H9 (cell line): ENCODE results near the gene GAL3ST2. TPM values are rescaled to one million over a fixed set of nuclear protein-coding genes. Genes with fewer than 3 reads are reported as not detected.

ENCODE experiments used
- DNase-seq: peaks from one replicate; pipeline ENCODE4 v3.0.0-alpha.2; 2017
- H2AFZ ChIP-seq: one replicate; pipeline ENCODE4 v1.6.1; 2013; ENCODE audit warnings: mild to moderate bottlenecking, low read length, control low read depth, moderate library complexity
- H2AK5ac ChIP-seq: 2 replicates; pipeline ENCODE4 v1.6.1; 2013; ENCODE audit warnings: low read length, control low read depth, mixed read lengths; ENCODE audit not compliant: insufficient read length
- H2BK120ac ChIP-seq: one replicate; pipeline ENCODE4 v1.6.1; 2013; ENCODE audit warnings: low read depth, mild to moderate bottlenecking, low read length, control low read depth, inconsistent platforms; ENCODE audit not compliant: poor library complexity, severe bottlenecking
- H2BK12ac ChIP-seq: 2 replicates; pipeline ENCODE4 v1.6.1; 2013; ENCODE audit warnings: low read length, control low read depth, mixed read lengths, low read depth; ENCODE audit not compliant: insufficient read length
- H2BK15ac ChIP-seq: 2 replicates; pipeline ENCODE4 v1.6.1; 2013; ENCODE audit warnings: low read depth, low read length, control low read depth
- H2BK20ac ChIP-seq: one replicate; pipeline ENCODE4 v1.6.1; 2013; ENCODE audit warnings: low read depth, mild to moderate bottlenecking, low read length, control low read depth, inconsistent platforms; ENCODE audit not compliant: poor library complexity, severe bottlenecking
- H2BK5ac ChIP-seq: 2 replicates; pipeline ENCODE4 v1.6.1; 2013; ENCODE audit warnings: low read length, control low read depth, mixed read lengths; ENCODE audit not compliant: insufficient read length
- H3K14ac ChIP-seq: 2 replicates; pipeline ENCODE4 v1.6.1; 2013; ENCODE audit warnings: low read length, control low read depth; ENCODE audit not compliant: insufficient read depth
- H3K18ac ChIP-seq: 2 replicates; pipeline ENCODE4 v1.6.1; 2013; ENCODE audit warnings: low read depth, mild to moderate bottlenecking, mixed read lengths, low read length, control low read depth; ENCODE audit not compliant: insufficient read length
- H3K23ac ChIP-seq: 2 replicates; pipeline ENCODE4 v1.6.1; 2013; ENCODE audit warnings: low read length, control low read depth, mixed read lengths, low read depth; ENCODE audit not compliant: insufficient read length
- H3K23me2 ChIP-seq: 2 replicates; pipeline ENCODE4 v1.6.1; 2013; ENCODE audit warnings: low read depth, mild to moderate bottlenecking, mixed read lengths, low read length, control low read depth; ENCODE audit not compliant: insufficient read length, poor library complexity, severe bottlenecking
- H3K27ac ChIP-seq: 2 replicates; pipeline ENCODE4 v1.5.1; 2013; ENCODE audit warnings: low read length, control low read depth, mixed read lengths, low read depth; ENCODE audit not compliant: insufficient read length
- H3K27me3 ChIP-seq: 2 replicates; pipeline ENCODE4 v1.6.1; 2013; ENCODE audit warnings: low read length, control low read depth, inconsistent platforms; ENCODE audit not compliant: insufficient read depth
- H3K4ac ChIP-seq: 2 replicates; pipeline ENCODE4 v1.6.1; 2013; ENCODE audit warnings: low read depth, mild to moderate bottlenecking, control low read depth, inconsistent platforms, low read length, moderate library complexity
- H3K4me1 ChIP-seq: 2 replicates; pipeline ENCODE4 v1.6.1; 2013; ENCODE audit warnings: low read length, control low read depth, inconsistent platforms; ENCODE audit not compliant: insufficient read depth
- H3K4me2 ChIP-seq: 2 replicates; pipeline ENCODE4 v1.6.1; 2013; ENCODE audit warnings: low read length, control low read depth, mixed read lengths; ENCODE audit not compliant: insufficient read length, insufficient read depth
- H3K56ac ChIP-seq: 2 replicates; pipeline ENCODE4 v1.6.1; 2013; ENCODE audit warnings: low read depth, mild to moderate bottlenecking, mixed read lengths, low read length, control low read depth; ENCODE audit not compliant: insufficient read length
- H3K79me1 ChIP-seq: 2 replicates; pipeline ENCODE4 v1.6.1; 2013; ENCODE audit warnings: low read depth, mild to moderate bottlenecking, moderate library complexity, low read length, control low read depth, inconsistent platforms; ENCODE audit not compliant: insufficient read depth, poor library complexity, severe bottlenecking
- H3K79me2 ChIP-seq: 2 replicates; pipeline ENCODE4 v1.6.1; 2013; ENCODE audit warnings: low read length, control low read depth, inconsistent platforms; ENCODE audit not compliant: insufficient read depth
- H3K9ac ChIP-seq: 2 replicates; pipeline ENCODE4 v1.6.1; 2013; ENCODE audit warnings: low read length, control low read depth, mixed read lengths; ENCODE audit not compliant: insufficient read length; ENCODE audit errors: extremely low read depth
- H3K9me3 ChIP-seq: one replicate; pipeline ENCODE4 v1.6.1; 2013; ENCODE audit warnings: low read depth, low read length, inconsistent platforms; ENCODE audit not compliant: control insufficient read depth
- H3T11ph ChIP-seq: one replicate; pipeline ENCODE4 v1.6.1; 2013; ENCODE audit warnings: mild to moderate bottlenecking, low read length, control low read depth, inconsistent platforms
- H4K20me1 ChIP-seq: one replicate; pipeline ENCODE4 v1.6.1; 2013; ENCODE audit not compliant: control insufficient read depth, insufficient read length, insufficient read depth
- H4K5ac ChIP-seq: 2 replicates; pipeline ENCODE4 v1.6.1; 2013; ENCODE audit warnings: low read depth, mild to moderate bottlenecking, mixed read lengths, low read length, control low read depth; ENCODE audit not compliant: insufficient read length
- H4K8ac ChIP-seq: replicated peaks from 2 replicates; pipeline ENCODE4 v1.6.1; 2013; ENCODE audit warnings: low read length, control low read depth, mixed read lengths, low read depth; ENCODE audit not compliant: insufficient read length
- H4K91ac ChIP-seq: 2 replicates; pipeline ENCODE4 v1.6.1; 2013; ENCODE audit warnings: low read depth, mild to moderate bottlenecking, moderate library complexity, mixed read lengths, low read length, control low read depth; ENCODE audit not compliant: insufficient read length
- H3K27ac Mint-ChIP-seq, 3 experiments: 2 replicates in 2 of 3; 3 replicates in 1 of 3; pipeline ENCODE4 v1.8.0; 2020 to 2021; ENCODE audit warnings: mixed read lengths in 3 of 3, mild to moderate bottlenecking in 1 of 3, moderate library complexity in 1 of 3
- H3K27me3 Mint-ChIP-seq: 2 replicates; pipeline ENCODE4 v1.8.0; 2021; ENCODE audit warnings: low read depth, mild to moderate bottlenecking, moderate library complexity, mixed read lengths
- H3K36me3 Mint-ChIP-seq, 3 experiments: 2 replicates in 2 of 3; 3 replicates in 1 of 3; pipeline ENCODE4 v1.8.0; 2020 to 2021; ENCODE audit warnings: low read depth in 3 of 3, mixed read lengths in 3 of 3; ENCODE audit not compliant: insufficient read depth in 1 of 3
- H3K4me1 Mint-ChIP-seq, 2 experiments: 2 replicates each; pipeline ENCODE4 v1.8.0; 2020; ENCODE audit warnings: mixed read lengths in 2 of 2
- H3K4me3 Mint-ChIP-seq, 2 experiments: 2 replicates in 1 of 2; 3 replicates in 1 of 2; pipeline ENCODE4 v1.8.0; 2020 to 2021; ENCODE audit warnings: mild to moderate bottlenecking in 2 of 2, mixed read lengths in 2 of 2, moderate library complexity in 1 of 2
- H3K9me3 Mint-ChIP-seq, 2 experiments: 2 replicates in 1 of 2; 3 replicates in 1 of 2; pipeline ENCODE4 v1.8.0; 2020; ENCODE audit warnings: mild to moderate bottlenecking in 2 of 2, mixed read lengths in 2 of 2, moderate library complexity in 1 of 2
- CTCF ChIP-seq: fragments of 200-600 bp; sonication (generic); conservative IDR thresholded peaks from 3 replicates; pipeline ENCODE4 v1.8.0; 2021; ENCODE audit warnings: antibody characterized with exemption, mild to moderate bottlenecking
- WGBS: extraction: QIAGEN DNeasy Blood & Tissue Kit; methylation state at CpG from one replicate; pipeline ENCODE4 v1.1.7; 2013; ENCODE audit warnings: missing lambda C conversion rate, low lambda C conversion rate, mixed read lengths; ENCODE audit not compliant: insufficient read length; ENCODE audit errors: extremely low coverage; 5-methylcytosine and 5-hydroxymethylcytosine counted together
- total RNA-seq: library from RNA; stranded (reverse); gene quantifications from 2 replicates; pipeline ENCODE4 v1.2.1, GENCODE V29; 2021

Gene GAL3ST2
- total RNA-seq, 1 experiment from 2014 or later: 0.33 TPM

- Histone ChIP-seq H3K79me1 (no peaks in the 10 kb centered on the region), H3K27ac (no peak overlapping the region), H3K4me1 (no peaks in the 10 kb centered on the region; the same call in 1 of the 2 replicates), H3K27me3 (peaks cover 2% of the 10 kb centered on the region; the same call in 1 of the 2 replicates), H3T11ph (no peak overlapping the region), H3K18ac (no peak overlapping the region), H3K79me2 (no peaks in the 10 kb centered on the region), H2AK5ac (no peak overlapping the region), H2BK15ac (no peak overlapping the region), H2AFZ (no peak overlapping the region), H3K56ac (no peak overlapping the region), H4K5ac (no peak overlapping the region), H4K91ac (no peak overlapping the region), H2BK12ac (no peak overlapping the region), H3K9ac (no peak overlapping the region), H3K14ac (no peak overlapping the region), H3K4me2 (peak overlapping the region; percentile 6), H3K9me3 (no peaks in the 10 kb centered on the region), H3K23me2 (no peaks in the 10 kb centered on the region), H2BK20ac (no peak overlapping the region), H4K20me1 (no peaks in the 10 kb centered on the region), H3K23ac (no peak overlapping the region), H2BK120ac (no peak overlapping the region), H4K8ac (no peak overlapping the region), H2BK5ac (no peak overlapping the region), H3K4ac (no peak overlapping the region)
- H3K27ac Mint-ChIP-seq: no peak overlapping the region
- H3K36me3 Mint-ChIP-seq: peaks cover 0 to 1% (median 0%) of the 10 kb centered on the region in 3 experiments; a peak in 1 of 7 replicates
- H3K4me1 Mint-ChIP-seq: peaks cover 7 to 29% of the 10 kb centered on the region in 2 experiments
- H3K9me3 Mint-ChIP-seq: peaks cover 0 to 4% of the 10 kb centered on the region in 2 experiments; a peak in 1 of 5 replicates
- peaks cover 47% of the 10 kb centered on the region for H3K27me3 Mint-ChIP-seq
- TF ChIP-seq CTCF: no peak
- peak; percentile 32 for DNase-seq
- peak overlapping the region in 1 of 2 experiments; percentile 41; a peak in 2 of 5 replicates for H3K4me3 Mint-ChIP-seq
- no CpG with 5 or more reads among the region's 29 CpGs for WGBS
Measured at GRCh38 chr2:241842620-241843211, 66.1 kb downstream of the GAL3ST2 start.
